SK-N-MC (cell line): ENCODE results near the gene DLGAP4.

Source experiments
- EZH2 ChIP-seq: fragments of 200-600 bp; sonication (generic); IDR thresholded peaks from one replicate; pipeline ENCODE4 v1.6.1; 2017; ENCODE audit warnings: antibody characterized with exemption
- FOXP2 ChIP-seq: optimal IDR thresholded peaks from 2 replicates; pipeline ENCODE3; 2011; ENCODE audit warnings: mild to moderate bottlenecking, moderate library complexity; ENCODE audit not compliant: insufficient read depth; ENCODE audit errors: extremely low read length, control extremely low read depth
- POLR2AphosphoS5 ChIP-seq: IDR thresholded peaks from 2 replicates; pipeline ENCODE4 v1.6.1; 2012; ENCODE audit warnings: mild to moderate bottlenecking, low read depth, low read length, borderline replicate concordance

DNA sequence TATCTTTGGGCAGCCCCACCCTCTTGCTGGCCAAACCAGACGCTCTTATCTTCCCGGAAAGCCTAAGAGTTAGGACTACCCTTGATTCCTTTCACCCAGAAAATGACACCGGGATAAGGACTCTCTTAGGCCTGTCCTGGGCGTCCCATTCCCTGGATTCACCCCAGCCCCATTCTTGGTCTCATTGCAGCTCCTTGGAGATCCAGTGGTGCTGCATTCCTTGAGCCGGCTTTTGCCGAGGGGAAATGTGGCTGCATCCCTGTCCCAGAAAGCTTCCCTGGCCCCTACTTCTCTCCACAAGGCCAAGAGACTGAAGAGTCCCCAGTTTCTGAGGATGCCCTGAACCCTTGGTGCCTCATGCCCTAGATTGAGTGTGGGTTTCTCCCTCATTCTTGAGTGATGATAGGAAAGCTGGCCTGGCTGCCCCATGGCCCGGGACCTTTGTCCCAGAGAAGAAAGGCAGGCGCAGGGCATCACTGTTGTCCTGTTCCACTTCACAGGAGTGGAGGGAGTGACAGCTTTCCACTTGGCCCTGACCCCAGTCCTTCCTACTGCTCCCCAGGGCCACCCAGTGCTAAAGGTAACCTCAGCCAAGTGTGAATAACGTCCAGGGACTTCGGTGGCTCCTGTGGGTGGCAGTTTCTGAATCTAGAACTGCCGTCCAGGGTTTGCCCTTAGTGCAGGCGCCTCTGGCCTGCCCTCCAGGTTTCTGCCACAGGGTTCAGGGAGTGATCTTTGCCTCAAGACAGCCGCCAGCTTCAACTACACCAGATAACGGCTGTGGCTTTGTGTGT lies 192.4 kb downstream of the DLGAP4 start:
- TF ChIP-seq POLR2AphosphoS5 (no peak), EZH2 (no peak), FOXP2 (no peak)
